Esophagus muscularis mucosa (tissue), 4 donors: ENCODE results near the gene RARB. TPM values are rescaled to one million over a fixed set of nuclear protein-coding genes. Genes with fewer than 3 reads are reported as not detected.

Experiments
- DNase-seq: peaks from one replicate; pipeline ENCODE4 v3.0.0-alpha.2; 2017; ENCODE audit errors: extremely low spot score
- H3K27ac ChIP-seq, 4 donors: fragments of 200-600 bp; sonication (generic); replicated peaks in 1 of 4; 1 replicate in 3 of 4; 2 replicates in 1 of 4; pipeline ENCODE4 v1.5.1; 2016 to 2019; ENCODE audit warnings: mild to moderate bottlenecking in 1 of 4
- H3K27me3 ChIP-seq, 4 donors: fragments of 200-600 bp; sonication (generic); one replicate each; pipeline versions ENCODE4 v1.5.1 to v1.6.0; 2016 to 2019
- H3K36me3 ChIP-seq, 4 donors: fragments of 200-600 bp; sonication (generic); one replicate each; pipeline ENCODE4 v1.5.1; 2016 to 2019
- H3K4me1 ChIP-seq, 4 donors: fragments of 200-600 bp; sonication (generic); one replicate each; pipeline ENCODE4 v1.5.1; 2016 to 2019
- H3K4me3 ChIP-seq, 4 donors: fragments of 200-600 bp; sonication (generic); 1 replicate in 2 of 4; 2 replicates in 2 of 4; pipeline ENCODE4 v1.5.1; 2016 to 2019; ENCODE audit warnings: mild to moderate bottlenecking in 4 of 4, moderate library complexity in 1 of 4
- H3K9me3 ChIP-seq, 4 donors: fragments of 200-600 bp; sonication (generic); 1 replicate in 3 of 4; 2 replicates in 1 of 4; pipeline ENCODE4 v1.5.1; 2016 to 2019
- EP300 ChIP-seq: sonication (generic); formaldehyde crosslinking; IDR thresholded peaks from one replicate; pipeline ENCODE4 v1.6.1; 2017; ENCODE audit warnings: antibody characterized with exemption
- POLR2A ChIP-seq: fragments of 450-650 bp; IDR thresholded peaks from one replicate; pipeline ENCODE4 v1.6.1; 2017; ENCODE audit warnings: antibody characterized with exemption, moderate library complexity, mild to moderate bottlenecking, low read depth
- POLR2AphosphoS5 ChIP-seq, 2 donors: sonication (generic); formaldehyde crosslinking; IDR thresholded peaks; one replicate each; pipeline ENCODE4 v1.6.1; 2017; ENCODE audit warnings: antibody characterized with exemption in 2 of 2
- WGBS: methylation state at CpG from one replicate; pipeline ENCODE4 v1.1.5; 2018; 5-methylcytosine and 5-hydroxymethylcytosine counted together
- intact Hi-C: fragments of 100-400 bp; cut with DNase I; formaldehyde crosslinking; loops from one replicate; pipeline ENCODE4 v1.15.1; 2023
- total RNA-seq, 4 donors: library from RNA; depleted of rRNA; stranded (reverse); fragments of >200 nt; gene quantifications; one replicate each; pipeline versions ENCODE4 v1.1.0 to v1.2.1, GENCODE V29; 2016
- TF ChIP-seq, protein P1 (sequence below), 3 experiments: fragments of 200-600 bp in 2 of 3; fragments of 450-650 bp in 1 of 3; sonication (generic) in 2 of 3; IDR thresholded peaks; one replicate each; pipeline ENCODE4 v1.5.1; 2017 to 2019; ENCODE audit warnings: antibody characterized with exemption in 3 of 3, mild to moderate bottlenecking in 2 of 3, moderate library complexity in 1 of 3

Gene RARB
- total RNA-seq, 4 donors from 2014 or later: 29.2 to 51.9 (median 40.9) TPM

DNA sequence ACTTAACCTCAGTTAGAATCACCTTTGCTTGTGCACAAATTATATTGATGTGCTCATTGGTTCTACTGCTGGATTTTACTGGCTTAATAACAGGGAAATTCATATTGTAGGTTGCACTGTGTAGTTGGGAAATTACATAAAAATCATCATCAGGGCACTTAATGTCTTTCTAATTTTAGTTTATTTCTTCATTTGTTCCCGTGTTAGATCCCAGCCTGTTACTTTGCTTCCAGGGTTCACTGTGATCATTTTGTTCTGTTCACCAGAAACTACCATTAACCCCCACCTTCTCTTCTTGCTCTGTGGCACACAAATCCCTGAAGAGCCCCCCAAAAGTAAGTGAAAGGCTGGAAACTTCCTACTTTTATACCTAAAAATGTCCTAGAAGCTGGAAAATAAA, 80.4 kb downstream of the RARB start:
- Histone ChIP-seq H3K27ac (peak overlapping the region; percentile 86 to 90 (median 87)), H3K4me1 (peaks cover 50 to 76% (median 60%) of the 10 kb centered on the region in 4 donors), H3K4me3 (no peak overlapping the region), H3K27me3 (no peaks in the 10 kb centered on the region), H3K9me3 (no peaks in the 10 kb centered on the region), H3K36me3 (peaks cover 0 to 10% (median 0%) of the 10 kb centered on the region in 4 donors)
- no peak for DNase-seq
- 21% methylated on average over 1 of the region's 1 CpG for WGBS
- no peak for TF ChIP-seq POLR2AphosphoS5 (IDR thresholded peaks at IDR 0.05)
- TF ChIP-seq EP300: peak; percentile 20
- intact Hi-C loops: no loop called here

GRCh38 chr3:25508901-25509300, 80.8 kb downstream of the RARB start:
- H3K27me3 ChIP-seq: no peaks in the 10 kb centered on the region
- DNase-seq: no peak
- no peak overlapping the region for H3K4me3 ChIP-seq
- H3K36me3 ChIP-seq: peaks cover 0 to 8% (median 0%) of the 10 kb centered on the region in 4 donors
- H3K4me1 ChIP-seq: peaks cover 50 to 76% (median 65%) of the 10 kb centered on the region in 4 donors
- peak; percentile 81 for TF ChIP-seq EP300
- TF ChIP-seq POLR2A: no peak
- peak; percentile 72 to 76 for TF ChIP-seq POLR2AphosphoS5 (IDR thresholded peaks at IDR 0.05)
- TF ChIP-seq, protein P1, sequence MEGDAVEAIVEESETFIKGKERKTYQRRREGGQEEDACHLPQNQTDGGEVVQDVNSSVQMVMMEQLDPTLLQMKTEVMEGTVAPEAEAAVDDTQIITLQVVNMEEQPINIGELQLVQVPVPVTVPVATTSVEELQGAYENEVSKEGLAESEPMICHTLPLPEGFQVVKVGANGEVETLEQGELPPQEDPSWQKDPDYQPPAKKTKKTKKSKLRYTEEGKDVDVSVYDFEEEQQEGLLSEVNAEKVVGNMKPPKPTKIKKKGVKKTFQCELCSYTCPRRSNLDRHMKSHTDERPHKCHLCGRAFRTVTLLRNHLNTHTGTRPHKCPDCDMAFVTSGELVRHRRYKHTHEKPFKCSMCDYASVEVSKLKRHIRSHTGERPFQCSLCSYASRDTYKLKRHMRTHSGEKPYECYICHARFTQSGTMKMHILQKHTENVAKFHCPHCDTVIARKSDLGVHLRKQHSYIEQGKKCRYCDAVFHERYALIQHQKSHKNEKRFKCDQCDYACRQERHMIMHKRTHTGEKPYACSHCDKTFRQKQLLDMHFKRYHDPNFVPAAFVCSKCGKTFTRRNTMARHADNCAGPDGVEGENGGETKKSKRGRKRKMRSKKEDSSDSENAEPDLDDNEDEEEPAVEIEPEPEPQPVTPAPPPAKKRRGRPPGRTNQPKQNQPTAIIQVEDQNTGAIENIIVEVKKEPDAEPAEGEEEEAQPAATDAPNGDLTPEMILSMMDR (IDR thresholded peaks at IDR 0.05): no peak
- WGBS: 23% methylated on average over 4 of the region's 4 CpGs
- H3K27ac ChIP-seq: peak overlapping the region; percentile 86 to 90 (median 87)
- H3K9me3 ChIP-seq: no peaks in the 10 kb centered on the region
- intact Hi-C loops: no loop called here

DNA sequence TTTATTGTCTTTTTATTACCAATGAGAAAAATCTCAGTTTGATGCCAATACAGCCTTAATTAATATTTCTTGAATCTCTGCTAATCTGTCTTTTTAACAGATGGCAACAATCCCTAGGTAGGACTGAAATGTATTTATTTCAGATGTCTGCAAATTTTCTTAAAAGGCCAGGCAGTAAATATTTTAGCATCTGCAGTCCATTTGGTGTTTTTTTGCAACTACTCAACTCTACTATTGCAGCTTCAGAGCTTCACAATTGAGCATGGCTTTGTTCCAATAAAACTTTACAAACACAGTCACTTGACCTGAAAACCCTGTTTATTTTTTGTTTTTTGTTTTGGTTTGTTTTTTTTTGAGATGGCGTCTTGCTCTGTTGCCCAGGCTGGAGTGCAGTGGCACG, 82.7 kb downstream of the RARB start:
- H3K4me1 ChIP-seq: peaks cover 53 to 80% (median 73%) of the 10 kb centered on the region in 4 donors
- no peaks in the 10 kb centered on the region for H3K9me3 ChIP-seq
- TF ChIP-seq, protein P1 (IDR thresholded peaks at IDR 0.05): no peak
- TF ChIP-seq POLR2A: no peak
- TF ChIP-seq EP300: no peak
- intact Hi-C loops: no loop called here
- H3K36me3 ChIP-seq: no peaks in the 10 kb centered on the region
- WGBS: 88% methylated on average over 2 of the region's 2 CpGs
- no peak overlapping the region for H3K4me3 ChIP-seq
- no peak for DNase-seq
- H3K27me3 ChIP-seq: no peaks in the 10 kb centered on the region
- peak overlapping the region in 2 of 4 donors; percentile 86 to 90 for H3K27ac ChIP-seq

DNA sequence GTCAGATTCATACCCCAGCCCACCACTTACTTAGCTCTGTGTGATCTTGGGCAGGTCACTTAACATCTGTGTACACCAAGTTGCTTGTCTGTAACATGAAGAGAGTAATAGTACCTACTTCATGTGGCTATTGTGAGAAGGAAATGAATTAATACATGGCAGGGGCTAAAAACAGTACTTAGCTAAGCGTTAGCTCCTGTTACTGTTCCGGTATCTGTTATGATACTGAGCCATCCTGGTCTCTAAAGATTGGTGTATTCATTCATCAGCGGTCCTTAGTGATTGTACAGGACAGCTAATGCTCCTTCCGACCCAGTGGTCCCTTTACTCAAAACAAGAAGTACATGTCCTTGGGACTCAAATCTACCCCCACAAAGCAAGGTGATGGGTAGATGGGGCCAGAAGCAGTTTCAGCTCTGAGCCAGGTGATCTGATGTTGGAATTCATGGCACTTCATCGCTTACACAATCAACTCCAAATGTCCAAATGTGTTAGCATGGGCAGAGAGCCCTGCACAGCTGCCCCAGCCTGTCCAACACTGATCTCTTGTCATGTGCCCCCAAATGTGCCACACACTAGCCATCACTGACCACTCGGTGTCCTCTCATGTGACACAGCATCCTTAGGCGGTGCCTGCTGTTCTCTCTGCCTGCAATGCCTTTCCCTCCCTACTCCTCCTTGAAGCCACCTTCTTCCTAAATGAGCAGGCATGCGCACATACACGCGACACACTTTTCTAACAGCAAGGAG, 84.1 kb downstream of the RARB start:
- Histone ChIP-seq H3K4me1 (peaks cover 60 to 70% (median 66%) of the 10 kb centered on the region in 4 donors), H3K4me3 (no peak overlapping the region), H3K9me3 (no peaks in the 10 kb centered on the region), H3K27me3 (no peaks in the 10 kb centered on the region), H3K36me3 (no peaks in the 10 kb centered on the region), H3K27ac (peak overlapping the region in 2 of 4 donors; percentile 16 to 90)
- WGBS: 94% methylated on average over 10 of the region's 10 CpGs
- DNase-seq: no peak
- intact Hi-C loops: no loop called here
- TF ChIP-seq EP300 (no peak), POLR2A (no peak), POLR2AphosphoS5 (IDR thresholded peaks at IDR 0.05) (no peak)
- TF ChIP-seq, protein P1 (IDR thresholded peaks at IDR 0.05): no peak

DNA sequence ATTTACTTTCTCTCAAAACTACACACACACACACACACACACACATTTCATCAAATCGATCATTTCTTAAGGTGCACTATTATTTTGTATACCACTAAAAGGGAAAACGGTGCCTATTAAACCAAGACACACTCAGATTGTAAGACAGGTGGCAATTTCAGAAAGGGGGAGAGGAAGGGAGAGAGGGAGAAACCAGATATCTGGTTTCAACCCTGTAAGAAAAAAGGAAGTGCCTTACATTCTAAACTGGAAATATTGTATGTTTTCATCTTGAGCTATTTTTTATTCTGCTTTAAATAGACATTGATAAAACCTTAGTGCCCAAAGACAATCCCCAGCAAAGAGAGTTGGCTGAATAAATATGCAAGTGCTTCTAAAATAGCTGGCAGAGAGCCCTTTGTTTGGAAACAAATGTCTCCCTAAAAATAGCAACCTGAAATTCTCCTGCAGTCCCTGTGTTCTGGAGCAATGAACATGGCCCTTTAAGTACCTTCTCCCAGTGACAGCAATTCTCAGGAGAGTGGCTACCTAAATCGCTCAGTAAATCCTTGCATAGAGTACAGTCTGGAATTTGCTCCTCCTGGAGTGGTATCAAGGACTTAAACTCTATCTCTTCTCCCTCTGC, 85.7 kb downstream of the RARB start:
- Histone ChIP-seq H3K4me1 (peaks cover 44 to 57% (median 50%) of the 10 kb centered on the region in 4 donors), H3K27ac (peak overlapping the region; percentile 10 to 90 (median 40)), H3K27me3 (no peaks in the 10 kb centered on the region), H3K4me3 (no peak overlapping the region), H3K36me3 (no peaks in the 10 kb centered on the region), H3K9me3 (no peaks in the 10 kb centered on the region)
- intact Hi-C loops: no loop called here
- WGBS: 50% methylated on average over 3 of the region's 3 CpGs
- DNase-seq: no peak
- TF ChIP-seq EP300 (no peak), POLR2AphosphoS5 (IDR thresholded peaks at IDR 0.05) (no peak), POLR2A (no peak)
- TF ChIP-seq, protein P1 (IDR thresholded peaks at IDR 0.05): no peak
